IPS DF 6.9 (cell line): ENCODE results near the gene KCNJ11.

Experiments
- DNase-seq: peaks from one replicate; pipeline ENCODE4 v3.0.0-alpha.2; 2013; ENCODE audit warnings: low read depth, low spot score
- H3K27ac ChIP-seq: one replicate; pipeline ENCODE4 v1.5.1; 2013; ENCODE audit warnings: low read length, control low read depth
- H3K27me3 ChIP-seq: 2 replicates; pipeline ENCODE4 v1.6.1; 2013; ENCODE audit warnings: mild to moderate bottlenecking, low read length; ENCODE audit not compliant: control insufficient read depth, insufficient read depth
- H3K36me3 ChIP-seq: 2 replicates; pipeline ENCODE4 v1.6.1; 2013; ENCODE audit warnings: low read length; ENCODE audit not compliant: control insufficient read depth, insufficient read depth
- H3K4me1 ChIP-seq: 2 replicates; pipeline ENCODE4 v1.6.1; 2013; ENCODE audit warnings: low read length; ENCODE audit not compliant: control insufficient read depth, insufficient read depth
- H3K4me3 ChIP-seq: 2 replicates; pipeline ENCODE4 v1.5.1; 2013; ENCODE audit warnings: mild to moderate bottlenecking, low read length
- H3K9me3 ChIP-seq: 2 replicates; pipeline ENCODE4 v1.6.1; 2013; ENCODE audit warnings: low read length, inconsistent platforms; ENCODE audit not compliant: control insufficient read depth, insufficient read depth
- WGBS: extraction: QIAGEN DNeasy Blood & Tissue Kit; methylation state at CpG from one replicate; pipeline ENCODE4 v1.1.7; 2013; ENCODE audit warnings: mixed read lengths, missing lambda C conversion rate; ENCODE audit not compliant: insufficient read length, insufficient coverage; 5-methylcytosine and 5-hydroxymethylcytosine counted together

The KCNJ11 gene

DNA sequence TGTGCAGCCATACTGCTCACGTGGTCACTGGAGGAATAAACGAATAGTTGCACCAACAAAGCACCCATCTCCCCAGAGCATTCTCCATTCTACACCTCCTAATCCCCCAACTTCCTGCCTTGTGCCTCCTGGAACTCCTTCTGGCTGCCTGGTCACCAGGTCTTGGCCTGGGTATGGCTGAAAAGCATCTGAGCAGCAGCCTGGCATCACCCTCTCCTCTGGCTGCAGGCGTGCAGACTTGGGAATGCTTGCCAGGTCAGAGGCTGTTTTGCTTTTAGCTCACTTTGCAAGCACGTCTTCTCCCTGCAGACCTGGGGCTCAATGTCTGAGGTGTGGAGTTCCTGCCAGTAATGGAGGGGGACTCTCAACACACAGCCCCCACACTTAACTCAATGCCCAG lies 33.3 kb upstream of the KCNJ11 start:
- Histone ChIP-seq H3K4me1 (no peaks in the 10 kb centered on the region), H3K4me3 (no peak overlapping the region), H3K9me3 (no peaks in the 10 kb centered on the region), H3K36me3 (no peaks in the 10 kb centered on the region), H3K27me3 (no peaks in the 10 kb centered on the region), H3K27ac (no peak overlapping the region)
- no CpG with 5 or more reads among the region's 4 CpGs for WGBS
- DNase-seq, result no peak

- Histone ChIP-seq H3K27me3 (no peaks in the 10 kb centered on the region), H3K4me3 (no peak overlapping the region), H3K4me1 (no peaks in the 10 kb centered on the region)
Measured at GRCh38 chr11:17418444-17419081, 30.1 kb upstream of the KCNJ11 start.

DNA sequence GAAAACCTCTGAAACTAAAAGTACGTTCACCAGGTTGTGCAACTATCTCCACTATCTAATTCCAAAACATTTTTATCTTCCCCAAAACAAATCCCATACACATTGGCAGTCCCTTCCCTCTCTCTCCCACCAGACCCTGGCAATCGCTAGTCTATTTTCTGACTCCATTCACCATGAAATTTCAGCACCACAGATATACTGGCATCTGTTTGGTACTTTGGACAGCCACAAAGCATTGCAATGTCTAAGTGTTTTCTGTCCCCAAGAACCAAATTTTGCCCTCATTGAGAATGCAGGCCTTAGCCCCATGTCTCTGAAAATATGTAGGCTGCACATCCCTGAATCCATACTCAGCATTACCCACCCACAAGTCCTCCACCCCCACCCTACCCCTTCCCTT lies 28.0 kb upstream of the KCNJ11 start:
- H3K36me3 ChIP-seq, result no peaks in the 10 kb centered on the region
- no peak overlapping the region for H3K4me3 ChIP-seq
- 100% methylated on average over 1 of the region's 2 CpGs for WGBS
- DNase-seq, result no peak
- H3K27ac ChIP-seq, result no peak overlapping the region
- no peaks in the 10 kb centered on the region for H3K4me1 ChIP-seq
- H3K9me3 ChIP-seq, result no peaks in the 10 kb centered on the region
- H3K27me3 ChIP-seq, result no peaks in the 10 kb centered on the region

More at GRCh38 chr11:17418444-17419081, 30.1 kb upstream of the KCNJ11 start:
- Histone ChIP-seq H3K9me3 (no peaks in the 10 kb centered on the region), H3K36me3 (no peaks in the 10 kb centered on the region), H3K27ac (no peak overlapping the region)
- DNase-seq, result no peak
- no CpG with 5 or more reads among the region's 2 CpGs for WGBS

DNA sequence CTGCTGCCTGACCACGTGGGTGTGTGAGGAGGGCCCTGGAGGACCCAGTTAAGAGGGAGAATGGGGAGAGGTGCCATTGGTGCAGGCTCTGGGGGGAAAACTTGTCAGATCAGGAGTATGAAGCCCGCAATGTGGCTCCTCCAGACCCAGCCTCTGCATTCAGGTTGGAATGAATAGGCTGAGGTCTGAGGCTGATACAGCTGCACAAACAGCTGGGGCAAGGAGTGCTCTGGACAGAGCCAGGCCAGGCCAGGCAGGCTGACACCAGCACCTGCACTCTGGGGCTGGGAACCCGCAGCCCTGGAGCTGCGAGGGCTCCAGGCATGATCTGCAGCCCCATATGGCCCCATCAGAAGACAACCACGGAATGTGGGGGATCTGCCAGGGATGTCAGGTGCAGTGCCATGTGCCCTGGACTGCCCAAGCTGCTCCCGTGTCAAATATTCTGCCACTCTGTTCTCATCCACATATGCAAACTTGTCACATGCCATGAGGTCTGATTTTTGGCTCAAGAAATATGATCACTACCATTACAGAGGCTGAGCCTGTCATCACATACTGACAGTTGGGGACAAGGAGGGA lies 27.2 kb upstream of the KCNJ11 start:
- H3K27me3 ChIP-seq, result no peaks in the 10 kb centered on the region
- no peaks in the 10 kb centered on the region for H3K4me1 ChIP-seq
- no CpG with 5 or more reads among the region's 6 CpGs for WGBS
- no peak overlapping the region for H3K4me3 ChIP-seq
- no peak for DNase-seq
- no peaks in the 10 kb centered on the region for H3K36me3 ChIP-seq
- H3K9me3 ChIP-seq, result no peaks in the 10 kb centered on the region
- no peak overlapping the region for H3K27ac ChIP-seq

DNA sequence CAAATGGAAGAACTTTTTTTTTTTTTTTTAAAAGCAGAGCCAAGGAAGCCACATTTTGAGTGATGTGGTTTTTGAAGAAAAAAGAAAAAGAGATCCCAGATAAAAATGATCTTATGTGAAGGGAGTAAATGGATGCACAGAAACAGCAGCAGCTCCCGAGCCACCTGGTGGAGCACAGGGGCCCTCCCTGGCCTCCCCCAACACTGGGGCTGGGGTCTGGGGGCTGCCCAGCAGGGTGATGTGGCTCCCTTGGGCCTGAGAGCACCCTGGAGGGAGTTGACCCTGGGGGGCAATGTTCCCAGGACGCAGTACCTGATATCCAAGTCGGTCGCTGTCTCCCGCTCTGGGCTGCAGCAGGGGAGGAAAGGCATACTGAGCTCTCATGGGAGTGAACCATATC lies 26.5 kb upstream of the KCNJ11 start:
- Histone ChIP-seq H3K27ac (no peak overlapping the region), H3K9me3 (no peaks in the 10 kb centered on the region), H3K27me3 (no peaks in the 10 kb centered on the region), H3K4me3 (no peak overlapping the region), H3K4me1 (no peaks in the 10 kb centered on the region), H3K36me3 (no peaks in the 10 kb centered on the region)
- no CpG with 5 or more reads among the region's 5 CpGs for WGBS
- no peak for DNase-seq

GRCh38 chr11:17414317-17414737 lies 25.9 kb upstream of the KCNJ11 start:
- H3K9me3 ChIP-seq, result no peaks in the 10 kb centered on the region
- H3K27ac ChIP-seq, result no peak overlapping the region
- H3K27me3 ChIP-seq, result no peaks in the 10 kb centered on the region
- WGBS, result no CpG with 5 or more reads among the region's 8 CpGs
- no peaks in the 10 kb centered on the region for H3K4me1 ChIP-seq
- no peak overlapping the region for H3K4me3 ChIP-seq
- no peaks in the 10 kb centered on the region for H3K36me3 ChIP-seq
- DNase-seq, result no peak

- H3K27ac ChIP-seq, result no peak overlapping the region
- H3K9me3 ChIP-seq, result no peaks in the 10 kb centered on the region
- WGBS, result no CpG with 5 or more reads among the region's 15 CpGs
- no peaks in the 10 kb centered on the region for H3K36me3 ChIP-seq
- no peaks in the 10 kb centered on the region for H3K27me3 ChIP-seq
- DNase-seq, result no peak
- no peaks in the 10 kb centered on the region for H3K4me1 ChIP-seq
- H3K4me3 ChIP-seq, result no peak overlapping the region
Measured at GRCh38 chr11:17413414-17414316, 25.2 kb upstream of the KCNJ11 start.

GRCh38 chr11:17412488-17413180 lies 24.2 kb upstream of the KCNJ11 start:
- no peak overlapping the region for H3K4me3 ChIP-seq
- H3K4me1 ChIP-seq, result no peaks in the 10 kb centered on the region
- no peak for DNase-seq
- H3K27me3 ChIP-seq, result no peaks in the 10 kb centered on the region
- no peaks in the 10 kb centered on the region for H3K36me3 ChIP-seq
- no CpG with 5 or more reads among the region's 9 CpGs for WGBS
- H3K9me3 ChIP-seq, result no peaks in the 10 kb centered on the region
- H3K27ac ChIP-seq, result no peak overlapping the region

- DNase-seq, result no peak
- H3K27me3 ChIP-seq, result no peaks in the 10 kb centered on the region
- WGBS, result no CpG with 5 or more reads among the region's 6 CpGs
- no peak overlapping the region for H3K27ac ChIP-seq
- H3K4me3 ChIP-seq, result no peak overlapping the region
- H3K36me3 ChIP-seq, result no peaks in the 10 kb centered on the region
- H3K9me3 ChIP-seq, result no peaks in the 10 kb centered on the region
- no peaks in the 10 kb centered on the region for H3K4me1 ChIP-seq
Measured at GRCh38 chr11:17411418-17411817, 23.0 kb upstream of the KCNJ11 start.

- H3K9me3 ChIP-seq, result no peaks in the 10 kb centered on the region
- H3K4me3 ChIP-seq, result no peak overlapping the region
- no peaks in the 10 kb centered on the region for H3K36me3 ChIP-seq
- no peak overlapping the region for H3K27ac ChIP-seq
- no peak for DNase-seq
- H3K27me3 ChIP-seq, result no peaks in the 10 kb centered on the region
- H3K4me1 ChIP-seq, result no peaks in the 10 kb centered on the region
- WGBS, result no CpG with 5 or more reads among the region's 11 CpGs
Measured at GRCh38 chr11:17410606-17411379, 22.3 kb upstream of the KCNJ11 start.
